HG02678 (cell line): ENCODE measurements around the gene NES.

ENCODE experiments used
- ATAC-seq: cut with Tn5 transposase; IDR thresholded peaks from one replicate; pipeline ENCODE4 v1.9.1; 2021; ENCODE audit warnings: mild to moderate bottlenecking, moderate library complexity; ENCODE audit not compliant: unreplicated experiment

The NES gene

DNA sequence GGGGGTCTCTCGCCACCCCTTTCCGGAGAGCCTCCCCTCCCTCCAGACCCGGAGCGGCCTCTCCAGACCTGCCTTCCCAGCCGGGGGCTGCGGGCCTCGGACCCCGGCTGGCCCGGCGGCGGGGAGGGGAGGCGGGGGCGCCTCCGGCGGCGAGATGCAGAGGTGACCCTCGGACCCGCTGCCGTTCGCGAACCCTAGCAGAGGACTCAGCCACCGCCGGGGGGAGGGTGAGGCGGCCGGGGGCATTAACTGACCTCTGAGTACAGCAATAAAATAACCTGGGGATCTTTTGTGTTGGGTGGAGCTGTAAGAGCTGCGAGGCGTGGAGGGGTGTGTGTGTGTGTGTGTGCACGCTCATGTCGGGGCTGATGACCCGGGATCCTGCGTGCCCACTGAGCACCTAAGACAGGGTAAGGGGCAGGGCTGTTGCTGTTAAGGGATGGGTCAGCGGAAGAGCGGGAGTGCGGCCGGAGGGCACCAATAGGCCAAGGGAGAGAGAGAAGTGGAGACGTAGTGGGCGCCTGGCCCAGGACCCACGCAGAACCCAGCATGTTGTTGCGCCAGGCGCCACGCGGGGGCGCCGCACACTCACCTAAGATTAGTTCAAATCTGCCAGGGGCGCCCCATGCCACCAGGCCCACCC lies 51.6 kb downstream of the NES start:
- ATAC-seq: no peak

DNA sequence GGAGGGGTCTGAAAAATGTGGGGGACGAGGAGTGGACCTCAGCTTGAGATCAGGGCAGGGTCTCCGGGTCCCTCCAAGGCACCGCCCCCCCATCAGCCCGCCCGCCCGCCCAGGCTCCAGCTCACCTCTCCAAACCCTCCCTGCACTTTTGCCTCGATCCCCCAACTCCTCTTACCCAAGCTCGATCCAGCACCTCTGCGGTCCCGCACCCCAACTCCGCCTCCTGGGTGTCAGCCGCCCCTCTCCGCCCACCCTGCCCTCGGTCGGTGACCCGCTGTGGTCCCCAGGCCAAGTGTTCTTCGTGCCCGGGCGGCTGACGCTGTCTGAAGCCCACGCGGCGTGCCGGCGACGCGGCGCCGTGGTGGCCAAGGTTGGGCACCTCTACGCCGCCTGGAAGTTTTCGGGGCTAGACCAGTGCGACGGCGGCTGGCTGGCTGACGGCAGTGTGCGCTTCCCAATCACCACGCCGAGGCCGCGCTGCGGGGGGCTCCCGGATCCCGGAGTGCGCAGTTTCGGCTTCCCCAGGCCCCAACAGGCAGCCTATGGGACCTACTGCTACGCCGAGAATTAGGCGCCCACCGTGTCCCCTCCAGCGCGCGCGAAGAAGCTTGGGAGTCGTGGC lies 52.3 kb downstream of the NES start:
- ATAC-seq: no peak

- ATAC-seq: no peak
Observed at GRCh38 chr1:156623946-156624813, 53.0 kb downstream of the NES start.

- ATAC-seq: no peak
Observed at GRCh38 chr1:156622581-156623297, 54.5 kb downstream of the NES start.

- no peak for ATAC-seq
Observed at GRCh38 chr1:156619582-156619955, 57.6 kb downstream of the NES start.

- no peak for ATAC-seq
Observed at GRCh38 chr1:156618853-156619581, 58.2 kb downstream of the NES start, which contains the start of gene HAPLN2. Gene HAPLN2 (plus strand): TSS chr1:156619415. CDS start chr1:156623491, 4,076 bp downstream.
